ENCODE measurements around the gene ZNF764.

ZNF764 gene

DNA sequence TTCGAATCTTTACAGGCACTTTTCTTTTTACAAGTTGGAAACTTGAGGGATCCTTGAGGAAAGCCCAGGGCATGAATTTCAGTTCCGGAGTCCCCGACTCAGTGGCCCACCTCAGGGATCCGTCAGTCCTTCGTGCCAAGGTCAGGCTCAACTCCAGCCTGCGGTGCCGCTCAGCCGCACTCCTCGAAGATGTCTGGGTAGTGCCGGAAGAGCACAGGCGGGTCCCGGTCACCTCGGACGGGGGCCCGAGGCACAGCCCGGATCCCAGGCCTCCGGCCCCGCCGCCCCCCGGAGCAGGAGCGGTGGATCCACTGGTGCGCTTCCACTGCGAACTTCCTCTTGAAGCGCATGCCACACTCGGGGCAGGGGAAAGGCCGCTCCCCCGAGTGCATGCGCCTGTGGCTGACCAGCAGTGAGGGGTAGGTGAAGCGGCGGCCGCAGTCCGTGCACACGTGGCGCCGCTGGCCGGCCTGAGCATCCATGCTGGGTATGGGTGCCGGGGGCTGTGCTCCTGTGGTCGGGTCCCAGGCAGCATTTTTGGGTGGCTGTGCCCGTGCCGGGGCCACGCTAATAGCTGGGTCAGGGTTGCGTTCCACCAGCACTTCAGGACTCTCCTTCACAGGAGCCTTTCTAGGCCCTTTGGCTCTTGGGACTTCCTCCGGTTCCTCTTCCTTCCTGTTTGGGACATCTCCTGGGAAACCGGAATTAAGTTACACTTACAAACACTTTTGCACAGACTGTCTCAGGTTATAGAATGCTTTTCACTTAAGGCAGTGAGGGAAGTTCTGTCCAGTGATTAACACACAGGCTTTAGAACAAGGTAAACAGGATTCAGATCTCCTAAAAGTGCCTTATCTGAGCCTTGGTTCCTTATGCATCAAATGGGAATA, 11.8 kb upstream of the ZNF764 start:
- DNase-seq = no peak

GRCh38 chr16:30569281-30569680, 11.1 kb upstream of the ZNF764 start:
- DNase-seq = no peak

DNA sequence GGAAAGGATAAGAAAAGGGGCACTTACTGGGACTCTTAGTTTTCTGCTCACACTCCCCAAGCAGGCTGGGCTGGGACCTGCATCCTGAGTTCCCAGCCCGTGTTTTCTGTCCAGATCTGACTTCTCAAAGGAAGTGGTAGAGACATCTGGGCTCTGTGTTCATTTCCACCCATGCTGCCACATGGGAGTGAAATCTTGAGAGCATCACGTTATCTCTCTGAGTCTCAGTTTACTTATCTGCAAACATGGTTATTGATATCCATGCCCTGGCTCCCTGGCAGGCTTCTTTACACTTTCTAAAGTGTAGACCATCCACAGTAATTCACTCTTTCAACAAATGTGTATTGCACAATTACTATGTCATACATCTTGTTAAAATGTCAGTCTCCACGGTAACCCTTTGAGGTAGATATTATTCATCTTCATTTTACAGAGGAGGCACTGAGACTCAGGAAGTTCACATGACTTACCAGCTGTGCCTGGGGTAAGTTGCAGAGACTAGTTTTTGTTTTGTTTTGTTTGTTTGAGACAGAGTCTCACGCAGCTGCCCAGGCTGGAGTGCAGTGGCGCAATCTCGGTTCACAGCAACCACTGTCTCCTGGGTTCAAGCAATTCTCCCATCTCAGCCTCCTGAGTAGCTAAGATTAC, 9.9 kb upstream of the ZNF764 start:
- DNase-seq = no peak

DNA sequence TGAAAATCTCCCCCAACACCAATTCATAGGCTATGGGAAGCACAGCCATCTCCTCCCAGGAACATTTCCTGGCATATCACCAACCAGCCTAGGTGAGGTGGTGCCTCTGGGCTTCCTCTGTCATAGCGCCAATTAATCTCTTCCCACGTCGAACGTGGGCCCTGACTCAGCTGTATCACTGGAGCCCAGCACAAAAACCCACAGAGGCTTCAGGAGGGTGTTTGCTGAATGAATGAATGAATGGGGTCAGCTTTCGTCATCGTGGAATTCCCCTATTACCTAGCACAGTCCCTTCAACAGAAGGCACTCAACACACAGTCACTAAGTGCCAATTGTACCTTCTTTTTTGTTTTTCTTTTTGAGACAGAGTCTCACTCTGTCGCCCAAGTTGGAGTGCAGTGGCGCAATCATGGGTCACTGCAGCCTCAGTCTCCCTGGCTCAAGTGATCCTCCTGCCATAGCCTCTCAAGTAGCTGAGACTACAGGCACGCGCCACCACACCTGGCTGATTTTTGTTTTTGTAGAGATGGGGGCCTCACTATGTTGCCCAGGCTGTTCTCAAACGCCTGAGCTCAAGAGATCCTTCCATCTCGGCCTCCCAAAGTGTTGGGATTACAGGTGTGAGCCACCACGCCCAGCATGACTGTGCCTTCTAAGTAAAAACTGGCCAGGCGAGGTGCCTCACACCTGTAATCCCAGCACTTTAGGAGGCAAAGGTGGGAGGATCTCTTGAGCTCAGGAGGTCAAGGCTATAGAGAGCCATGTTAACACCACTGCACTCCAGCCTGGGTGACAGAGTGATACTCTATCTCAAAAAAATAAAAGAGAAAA, 9.2 kb upstream of the ZNF764 start:
- no peak for DNase-seq

DNA sequence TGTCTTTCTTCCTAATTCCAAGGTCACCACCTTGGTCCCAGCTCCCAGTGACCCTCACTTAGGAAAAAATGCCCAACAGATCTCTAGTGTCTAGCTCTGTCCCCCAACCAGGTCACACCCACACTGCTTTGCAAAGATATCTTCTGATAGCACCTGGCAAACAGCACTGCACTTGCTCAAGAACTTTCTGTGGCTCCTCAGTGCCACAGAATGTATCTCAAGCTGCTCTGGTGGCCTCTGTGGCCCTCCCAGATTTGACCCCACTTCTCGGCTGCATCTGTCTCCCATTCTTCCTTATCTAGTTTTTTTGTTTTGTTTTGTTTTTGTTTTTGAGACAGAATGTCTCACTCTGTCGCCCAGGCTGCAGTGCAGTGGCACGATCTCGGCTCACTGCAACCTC, 8.4 kb upstream of the ZNF764 start:
- no peak for DNase-seq

- DNase-seq = no peak
These were observed 7.8 kb upstream of the ZNF764 start for GRCh38 chr16:30565984-30566383.

- DNase-seq = no peak
These were observed 7.4 kb upstream of the ZNF764 start for GRCh38 chr16:30565526-30565925.

- peak in 1 of 2 experiments; percentile 4 for DNase-seq
These were observed 3.8 kb upstream of the ZNF764 start for GRCh38 chr16:30562021-30562420.

DNA sequence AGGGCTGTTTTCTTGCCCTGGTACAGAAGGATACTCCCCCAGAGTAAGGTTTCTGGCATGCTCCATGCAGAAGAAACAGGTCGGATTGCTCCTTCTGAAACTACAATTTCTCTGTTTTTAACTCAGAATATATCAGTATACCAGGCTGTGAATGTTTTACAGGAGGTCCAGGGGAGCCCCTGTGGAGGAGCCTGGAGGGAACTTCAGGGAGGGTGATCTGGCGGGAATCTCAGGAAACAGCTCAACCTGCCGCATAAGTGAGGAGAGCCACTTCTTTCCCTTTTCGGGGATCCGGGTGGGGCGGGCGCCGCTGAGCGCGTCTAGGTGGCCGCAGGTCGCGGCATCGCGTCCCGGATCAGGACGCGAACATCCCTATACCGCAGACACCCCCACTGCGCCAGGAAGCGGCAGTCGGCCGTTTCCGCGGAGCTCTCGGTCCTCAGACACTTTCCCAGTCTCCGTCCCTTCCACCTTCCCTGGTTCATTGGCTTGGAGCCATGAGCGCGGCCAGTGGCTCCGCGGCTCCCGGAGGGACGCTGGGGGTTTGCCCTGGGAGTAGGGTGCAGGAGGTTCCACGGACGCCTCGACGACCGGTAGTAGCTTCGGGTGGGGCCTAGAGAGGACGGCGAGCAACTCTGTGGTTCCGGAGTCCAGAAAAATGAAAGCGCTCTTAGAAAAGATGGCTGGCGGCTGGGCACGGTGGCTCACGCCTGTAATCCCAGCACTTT, 3.1 kb upstream of the ZNF764 start:
- DNase-seq = no peak

- DNase-seq = no peak
These were observed 1.5 kb upstream of the ZNF764 start for GRCh38 chr16:30559690-30560089.

DNA sequence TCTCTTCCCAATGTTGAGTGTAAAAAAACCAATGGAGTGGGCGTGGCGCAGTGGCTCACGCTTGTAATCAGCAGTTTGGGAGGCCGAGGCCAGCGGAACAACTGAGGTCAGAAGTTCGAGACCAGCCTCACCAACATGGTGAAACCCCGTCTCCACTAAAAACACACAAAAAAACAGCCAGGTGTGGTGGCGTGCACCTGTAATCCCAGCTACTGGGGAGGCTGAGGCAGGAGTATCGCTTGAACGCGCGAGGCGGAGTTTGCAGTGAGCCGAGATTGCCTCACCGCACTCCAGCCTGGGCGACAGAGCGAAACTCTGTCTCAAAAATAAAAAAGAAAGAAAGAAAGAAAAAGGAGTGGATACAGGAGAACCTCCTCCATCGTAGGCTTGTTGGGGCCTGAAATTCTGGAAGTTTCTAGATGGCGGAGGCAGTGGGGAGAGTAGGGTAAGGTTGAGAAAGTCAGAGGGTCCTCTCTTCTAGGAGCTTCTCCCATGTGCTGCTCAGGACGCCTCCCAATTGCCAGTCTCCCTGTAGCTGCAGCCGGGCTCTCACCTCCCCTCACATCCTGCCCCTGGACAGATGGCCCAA, 709 bp upstream of the ZNF764 start:
- DNase-seq = no peak

DNA sequence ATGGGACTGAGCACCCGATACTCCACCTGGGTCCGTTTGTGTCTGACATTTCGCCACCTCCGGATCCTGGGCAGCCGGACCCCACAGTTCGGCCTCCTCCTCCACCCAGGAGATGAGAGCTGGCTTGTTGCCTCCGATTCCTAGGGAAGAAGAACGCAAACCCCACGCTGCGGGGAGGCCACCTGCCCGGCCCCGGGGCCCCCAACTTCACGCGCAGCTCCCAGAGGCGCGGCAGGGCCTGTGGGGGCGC, 542 bp downstream of the ZNF764 start:
- no peak for DNase-seq

DNA sequence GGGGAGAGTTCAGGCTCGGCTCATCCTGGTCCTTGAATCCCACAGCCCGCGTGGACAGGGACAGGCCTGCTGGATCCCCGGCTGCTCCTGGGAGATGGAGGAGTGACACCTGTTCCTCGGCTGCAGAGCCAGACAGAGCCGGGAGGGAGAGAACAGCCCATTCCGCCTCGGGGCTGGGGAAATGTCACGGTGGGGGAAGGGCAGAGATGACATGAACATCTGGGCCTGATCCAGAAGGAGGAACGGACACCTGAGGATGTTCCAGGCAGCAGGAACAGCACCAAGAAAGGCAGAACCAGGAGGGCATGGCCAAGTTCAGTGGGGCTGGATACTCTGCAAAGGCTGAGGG, 2.1 kb downstream of the ZNF764 start:
- DNase-seq = no peak

GRCh38 chr16:30555315-30556124, 2.7 kb downstream of the ZNF764 start:
- no peak for DNase-seq

DNA sequence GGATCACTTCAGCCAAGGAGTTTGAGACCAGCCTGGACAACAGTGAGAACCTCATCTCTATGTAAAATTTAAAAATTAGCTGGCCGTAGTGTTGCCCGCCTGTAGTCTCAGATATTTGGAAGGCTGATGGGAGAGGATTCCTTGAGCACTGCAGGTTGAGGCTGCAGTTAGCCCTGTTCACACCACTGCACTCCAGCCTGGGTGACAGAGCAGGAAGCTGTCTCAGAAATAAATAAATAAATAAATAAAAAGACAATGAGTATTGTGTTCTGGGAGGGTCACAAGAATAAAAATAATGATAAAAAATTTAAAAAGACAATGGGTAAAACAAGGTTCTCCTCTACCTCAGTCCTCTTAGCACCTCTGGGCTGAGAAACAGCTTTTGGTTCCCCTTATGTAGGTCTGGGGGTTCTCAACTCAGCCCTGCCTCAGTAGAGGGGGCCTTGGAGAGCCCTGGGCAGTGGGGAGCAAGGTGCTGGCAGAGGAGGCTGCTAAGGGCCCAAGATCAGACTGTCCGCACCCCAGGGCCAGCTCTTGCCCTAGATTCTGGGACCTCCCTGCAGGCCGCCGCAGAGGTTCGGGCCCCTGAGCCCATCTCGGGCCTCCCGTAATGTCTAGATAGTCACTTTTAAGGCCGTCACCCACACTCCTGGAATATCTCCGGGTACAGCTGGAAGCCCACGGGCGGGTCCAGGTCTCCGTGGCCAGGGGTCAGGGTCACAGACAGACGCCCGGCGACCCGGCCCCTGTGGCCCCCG, 3.4 kb downstream of the ZNF764 start:
- DNase-seq = no peak

- no peak for DNase-seq
These were observed 4.7 kb downstream of the ZNF764 start for GRCh38 chr16:30553393-30553899.

DNA sequence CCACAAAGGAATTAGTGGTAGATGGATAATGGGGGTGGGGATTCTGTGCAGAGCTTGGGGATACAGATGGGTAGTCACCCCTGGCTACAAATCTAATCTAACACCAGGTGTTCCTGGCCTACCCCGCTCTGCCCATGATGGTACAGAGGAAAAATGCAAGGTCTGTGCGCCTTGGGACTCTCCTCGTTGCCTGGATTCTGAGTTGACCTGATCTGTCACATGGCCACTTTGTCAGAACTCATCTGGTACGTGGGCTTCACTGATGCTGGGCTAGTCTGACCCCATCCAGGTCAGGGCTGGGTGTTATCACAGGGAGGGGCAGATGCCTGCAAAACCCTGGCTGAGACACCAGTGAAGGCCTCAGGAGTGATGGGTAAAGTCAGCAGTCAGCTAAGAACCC, 5.2 kb downstream of the ZNF764 start:
- DNase-seq = no peak

GRCh38 chr16:30551781-30552180, 6.4 kb downstream of the ZNF764 start:
- no peak for DNase-seq

GRCh38 chr16:30548416-30549253, 9.5 kb downstream of the ZNF764 start:
- DNase-seq = no peak

DNA sequence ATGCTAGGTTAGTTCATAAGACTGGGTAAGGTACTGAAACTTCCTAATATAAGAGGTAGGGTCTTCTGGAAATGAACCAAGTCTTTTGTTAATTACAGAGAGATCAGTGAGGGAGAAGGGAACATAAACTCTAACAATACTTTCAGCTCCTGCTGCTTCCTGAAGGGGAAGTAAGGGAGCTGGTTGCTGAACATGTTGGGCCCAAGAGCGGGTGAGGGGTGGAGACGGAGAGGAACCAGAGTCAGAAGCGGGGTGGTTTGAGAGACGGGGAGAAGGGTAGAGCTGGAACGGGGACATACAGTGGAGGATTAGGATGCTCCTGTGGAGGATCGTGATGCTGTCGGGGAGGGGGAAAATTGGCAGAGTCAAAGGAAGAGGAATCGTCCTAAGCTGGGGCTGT, 12.1 kb downstream of the ZNF764 start:
- no peak for DNase-seq
